K562 (cell line): Measurements from ENCODE around the gene NR2F1. TPM values are rescaled to one million over a fixed set of nuclear protein-coding genes. Genes with fewer than 3 reads are reported as not detected.

Experiments used
- ATAC-seq: fragments of 200-7000 bp; cut with Tn5 transposase; 3 replicates; pipeline ENCODE4 v1.9.1; 2020; ENCODE audit warnings: moderate library complexity
- BruUV-seq: library from RNA; stranded (reverse); fragments of 400-500 nt; replicated peaks from 2 replicates; lab custom pipeline; 2021; lab: Mats Ljungman, UMichigan
- CTCF ChIA-PET: fragments of 300-600 bp; formaldehyde crosslinking; extraction: SDS; loops from one replicate; lab custom pipeline; 2021; ENCODE audit warnings: low intra/inter-chr PET ratio; lab: Yijun Ruan, JAX
- POLR2A ChIA-PET: fragments of 300-600, 350-650 bp; sonication (Branson Sonifier 250); formaldehyde crosslinking; extraction: SDS; loops from one replicate; lab custom pipeline; 2021; ENCODE audit warnings: antibody characterized with exemption, inconsistent platforms; lab: Yijun Ruan, JAX
- DNase-seq, 4 experiments: peaks; one replicate each; pipeline versions ENCODE4 v3.0.0 to v3.0.0-alpha.2; 2011 to 2018; ENCODE audit warnings: low spot score in 3 of 4, mixed read lengths in 3 of 4; ENCODE audit errors: extremely low read depth in 1 of 4
- FAIRE-seq: peaks from 2 replicates; lab custom pipeline; 2011; peaks lifted over from hg19 to GRCh38; lab: Jason Lieb, UNC
- H2AFZ ChIP-seq: 2 replicates; pipeline ENCODE4 v1.6.0; 2011; ENCODE audit warnings: low read depth, low read length, control low read depth, inconsistent platforms
- H3K27ac ChIP-seq: fragments of 200-600 bp; 3 replicates; pipeline ENCODE4 v1.8.0; 2011; ENCODE audit warnings: low read depth, mild to moderate bottlenecking, control low read depth, inconsistent platforms, low read length, moderate library complexity, mixed read lengths; ENCODE audit errors: extremely low read depth
- H3K27me3 ChIP-seq, 2 experiments: fragments of 300-600 bp in 1 of 2; 2 replicates in 1 of 2; 3 replicates in 1 of 2; pipeline versions ENCODE4 v1.6.0 to v1.8.0; 2011; ENCODE audit warnings: inconsistent platforms in 2 of 2, low read length in 2 of 2, mild to moderate bottlenecking in 1 of 2, mixed read lengths in 1 of 2, moderate library complexity in 1 of 2; ENCODE audit not compliant: control insufficient read depth in 2 of 2, insufficient read depth in 2 of 2
- H3K36me3 ChIP-seq: fragments of 300-600 bp; 3 replicates; pipeline ENCODE4 v1.8.0; 2011; ENCODE audit warnings: mild to moderate bottlenecking, low read length, inconsistent platforms; ENCODE audit not compliant: control insufficient read depth, insufficient read depth
- H3K4me1 ChIP-seq, 2 experiments: fragments of 200-600 bp in 1 of 2; replicated peaks in 1 of 2; 2 replicates in 1 of 2; 3 replicates in 1 of 2; pipeline versions ENCODE4 v1.5.1 to v1.8.0; 2011; ENCODE audit warnings: inconsistent platforms in 2 of 2, low read length in 2 of 2, mild to moderate bottlenecking in 1 of 2, mixed read lengths in 1 of 2, moderate library complexity in 1 of 2; ENCODE audit not compliant: control insufficient read depth in 2 of 2, insufficient read depth in 2 of 2
- H3K4me2 ChIP-seq: 2 replicates; pipeline ENCODE4 v1.6.1; 2011; ENCODE audit warnings: low read length, control low read depth, inconsistent platforms, mixed read lengths; ENCODE audit not compliant: insufficient read depth
- H3K4me3 ChIP-seq: fragments of 200-600 bp; sonication (generic), shearing (Covaris generic); 2 replicates; pipeline ENCODE4 v1.5.1; 2016; ENCODE audit warnings: control low read depth, inconsistent platforms
- H3K79me2 ChIP-seq: fragments of 200-600 bp; 3 replicates; pipeline ENCODE4 v1.8.0; 2011; ENCODE audit warnings: low read length, inconsistent platforms; ENCODE audit not compliant: control insufficient read depth, insufficient read depth
- H3K9ac ChIP-seq, 2 experiments: 2 replicates each; pipeline versions ENCODE4 v1.6.0 to v1.6.1; 2011; ENCODE audit warnings: low read depth in 2 of 2, low read length in 2 of 2, control low read depth in 1 of 2, inconsistent platforms in 1 of 2, mild to moderate bottlenecking in 1 of 2, mixed read lengths in 1 of 2; ENCODE audit not compliant: insufficient read depth in 1 of 2
- H3K9me1 ChIP-seq: one replicate; pipeline ENCODE4 v1.6.0; 2011; ENCODE audit warnings: inconsistent platforms, mild to moderate bottlenecking, low read length, moderate library complexity; ENCODE audit not compliant: control insufficient read depth, insufficient read depth
- H3K9me3 ChIP-seq: replicated peaks from 2 replicates; pipeline ENCODE4 v1.5.1; 2011; ENCODE audit warnings: low read depth, low read length, inconsistent platforms; ENCODE audit not compliant: control insufficient read depth, insufficient read depth
- H4K20me1 ChIP-seq: replicated peaks from 2 replicates; pipeline ENCODE4 v1.6.1; 2011; ENCODE audit warnings: low read length, inconsistent platforms, mixed read lengths; ENCODE audit not compliant: control insufficient read depth, insufficient read depth
- C11orf30 ChIP-seq: fragments of 450-650 bp; IDR thresholded peaks from 2 replicates; pipeline ENCODE4 v1.6.1; 2016; ENCODE audit warnings: low read depth, mild to moderate bottlenecking
- HNRNPL ChIP-seq: fragments of 200-400 bp; formaldehyde crosslinking; IDR thresholded peaks from 2 replicates; pipeline ENCODE4 v1.6.1; 2017; ENCODE audit warnings: low read depth, mild to moderate bottlenecking, low read length
- KAT7 ChIP-seq: sonication (generic); formaldehyde crosslinking; IDR thresholded peaks from 2 replicates; pipeline ENCODE4 v1.8.0; 2022; ENCODE audit warnings: missing genetic modification reagents, mild to moderate bottlenecking, borderline replicate concordance
- SPI1 ChIP-seq: IDR thresholded peaks from 2 replicates; pipeline ENCODE4 v1.6.1; 2011; ENCODE audit warnings: low read depth, low read length, control low read depth, borderline replicate concordance
- WGBS: fragments of 100-300 bp; shearing (Covaris generic); methylation state at CpG from one replicate; pipeline ENCODE4 v1.1.6; 2016; ENCODE audit warnings: low coverage, mixed read lengths; ENCODE audit not compliant: insufficient coverage; ENCODE audit errors: missing lambda C conversion rate; 5-methylcytosine and 5-hydroxymethylcytosine counted together
- in situ Hi-C: fragments of 300-500 bp; cut with MboI; formaldehyde crosslinking; loops from 4 replicates; pipeline ENCODE4 v1.15.0; 2018; ENCODE audit warnings: inconsistent platforms, mixed read lengths
- intact Hi-C: fragments of 100-400 bp; cut with micrococcal nuclease; formaldehyde crosslinking; loops from 2 replicates; pipeline ENCODE4 v1.14.2; 2022
- polyA plus RNA-seq, 8 experiments: library from polyadenylated mRNA; depleted of rRNA in 4 of 8; stranded (reverse) in 5 of 8; unstranded in 3 of 8; fragments of >200 nt; fragmentation: Nextera tagmentation in 2 of 8; fragmentation: Illumina TruSeq in 1 of 8; extraction: Ambion mirVana in 2 of 8; extraction: Trizol in 1 of 8; gene quantifications; 2 replicates each; pipeline versions ENCODE4 v1.2.1 to v1.2.3, GENCODE V29; 2011 to 2014; ENCODE audit warnings: inconsistent platforms in 1 of 8, missing spikeins in 1 of 8
- total RNA-seq, 7 experiments: library from RNA; depleted of rRNA in 6 of 7; stranded (reverse); fragments of >200 nt in 6 of 7; fragmentation: Illumina TruSeq in 2 of 7; extraction: Trizol in 2 of 7; gene quantifications; 2 replicates each; pipeline versions ENCODE4 v1.2.1 to v1.2.3, GENCODE V29; 2011 to 2021; ENCODE audit warnings: low replicate concordance in 1 of 7
- TF ChIP-seq, protein P1 (sequence below): fragments of 250-450 bp; sonication (Bioruptor Pico); IDR thresholded peaks from 2 replicates; pipeline ENCODE4 v1.4.0; 2020

Gene NR2F1
- total and polyA plus RNA-seq, 9 of the 15 experiments (the other 6 are each of a cell fraction or from before 2014, with no cell fraction given) = 0.18 TPM; not detected in 8

- no peaks in the 10 kb centered on the region for H3K79me2 ChIP-seq
- FAIRE-seq = no peak
- H3K9me3 ChIP-seq = no peaks in the 10 kb centered on the region
- TF ChIP-seq, protein P1, sequence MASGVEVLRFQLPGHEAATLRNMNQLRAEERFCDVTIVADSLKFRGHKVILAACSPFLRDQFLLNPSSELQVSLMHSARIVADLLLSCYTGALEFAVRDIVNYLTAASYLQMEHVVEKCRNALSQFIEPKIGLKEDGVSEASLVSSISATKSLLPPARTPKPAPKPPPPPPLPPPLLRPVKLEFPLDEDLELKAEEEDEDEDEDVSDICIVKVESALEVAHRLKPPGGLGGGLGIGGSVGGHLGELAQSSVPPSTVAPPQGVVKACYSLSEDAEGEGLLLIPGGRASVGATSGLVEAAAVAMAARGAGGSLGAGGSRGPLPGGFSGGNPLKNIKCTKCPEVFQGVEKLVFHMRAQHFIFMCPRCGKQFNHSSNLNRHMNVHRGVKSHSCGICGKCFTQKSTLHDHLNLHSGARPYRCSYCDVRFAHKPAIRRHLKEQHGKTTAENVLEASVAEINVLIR (CRISPR knock-in tag) = no peak
- TF ChIP-seq SPI1 = peak; percentile 62; the same call in 1 of the 2 replicates
- no peak for TF ChIP-seq C11orf30
- TF ChIP-seq HNRNPL = no peak
- no peak for TF ChIP-seq KAT7
- 2% methylated on average over 9 of the region's 9 CpGs for WGBS
- DNase-seq = no peak
- no peak overlapping the region for H3K9ac ChIP-seq
- BruUV-seq = no TSS peak
- ChIA-PET CTCF (no interaction called here), POLR2A (interaction anchor here (0.9 kb wide), 1 partner anchor 15 kb away, joined by 3 read pairs; no protein-coding TSS in a partner anchor)
- in situ Hi-C loops (loop anchor here (25.0 kb wide), 1 partner anchor 1160 kb away; no protein-coding TSS in a partner anchor), intact Hi-C loops (no loop called here)
- no peaks in the 10 kb centered on the region for H3K9me1 ChIP-seq
- H3K4me2 ChIP-seq = no peak overlapping the region
- no peaks in the 10 kb centered on the region for H3K36me3 ChIP-seq
- H3K4me3 ChIP-seq = no peak overlapping the region
- no peak overlapping the region for H2AFZ ChIP-seq
- peaks cover 0 to 7% of the 10 kb centered on the region in 2 experiments; a peak in 2 of 5 replicates for H3K4me1 ChIP-seq
- H4K20me1 ChIP-seq = no peaks in the 10 kb centered on the region
- H3K27me3 ChIP-seq = peaks cover 0 to 19% of the 10 kb centered on the region in 2 experiments; a peak in 2 of 5 replicates
- ATAC-seq = no peak
- no peak overlapping the region for H3K27ac ChIP-seq
Measured at GRCh38 chr5:93576994-93577853, 5.8 kb upstream of the NR2F1 start.
